PC-9 (cell line): ENCODE data around the gene SIPA1L2.

ENCODE experiments used
- CTCF ChIP-seq: fragments of 200-600 bp; sonication (generic); conservative IDR thresholded peaks from 2 replicates; pipeline ENCODE4 v1.6.1; 2017; ENCODE audit warnings: mixed run types, antibody characterized with exemption, mild to moderate bottlenecking, moderate library complexity
- EZH2 ChIP-seq: fragments of 200-600 bp; sonication (generic); IDR thresholded peaks from 2 replicates; pipeline ENCODE4 v1.8.0; 2017; ENCODE audit warnings: antibody characterized with exemption, low read depth

GRCh38 chr1:232634096-232634495, 4.2 kb upstream of the SIPA1L2 start:
- TF ChIP-seq CTCF (no peak), EZH2 (no peak)
